ENCODE data around the gene ZNF883.

DNA sequence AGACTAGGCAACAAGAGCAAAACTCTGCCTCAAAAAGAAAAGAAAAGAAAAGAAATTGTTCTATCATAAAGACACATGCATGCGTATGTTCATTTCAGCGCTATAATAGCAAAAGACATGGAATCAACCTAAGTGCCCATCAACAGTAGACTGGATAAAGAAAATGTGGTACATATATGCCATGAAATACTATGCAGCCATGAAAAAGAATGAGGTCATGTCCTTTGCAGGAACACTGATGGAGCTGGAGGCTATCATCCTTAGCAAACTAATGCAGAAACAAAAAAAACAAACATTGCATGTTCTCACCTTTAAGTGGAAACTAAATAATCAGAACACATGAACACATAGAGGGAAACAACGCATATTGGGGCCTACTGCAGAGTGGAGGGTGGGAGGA, 6.3 kb upstream of the ZNF883 start:
- TF ChIP-seq, protein P1, sequence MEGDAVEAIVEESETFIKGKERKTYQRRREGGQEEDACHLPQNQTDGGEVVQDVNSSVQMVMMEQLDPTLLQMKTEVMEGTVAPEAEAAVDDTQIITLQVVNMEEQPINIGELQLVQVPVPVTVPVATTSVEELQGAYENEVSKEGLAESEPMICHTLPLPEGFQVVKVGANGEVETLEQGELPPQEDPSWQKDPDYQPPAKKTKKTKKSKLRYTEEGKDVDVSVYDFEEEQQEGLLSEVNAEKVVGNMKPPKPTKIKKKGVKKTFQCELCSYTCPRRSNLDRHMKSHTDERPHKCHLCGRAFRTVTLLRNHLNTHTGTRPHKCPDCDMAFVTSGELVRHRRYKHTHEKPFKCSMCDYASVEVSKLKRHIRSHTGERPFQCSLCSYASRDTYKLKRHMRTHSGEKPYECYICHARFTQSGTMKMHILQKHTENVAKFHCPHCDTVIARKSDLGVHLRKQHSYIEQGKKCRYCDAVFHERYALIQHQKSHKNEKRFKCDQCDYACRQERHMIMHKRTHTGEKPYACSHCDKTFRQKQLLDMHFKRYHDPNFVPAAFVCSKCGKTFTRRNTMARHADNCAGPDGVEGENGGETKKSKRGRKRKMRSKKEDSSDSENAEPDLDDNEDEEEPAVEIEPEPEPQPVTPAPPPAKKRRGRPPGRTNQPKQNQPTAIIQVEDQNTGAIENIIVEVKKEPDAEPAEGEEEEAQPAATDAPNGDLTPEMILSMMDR (IDR thresholded peaks at IDR 0.05; ENCODE audit: insufficient read depth, low read length), result no peak
- TF ChIP-seq POLR2AphosphoS5 (IDR thresholded peaks at IDR 0.05; ENCODE audit: low read depth), result no peak
- TF ChIP-seq, protein P2, sequence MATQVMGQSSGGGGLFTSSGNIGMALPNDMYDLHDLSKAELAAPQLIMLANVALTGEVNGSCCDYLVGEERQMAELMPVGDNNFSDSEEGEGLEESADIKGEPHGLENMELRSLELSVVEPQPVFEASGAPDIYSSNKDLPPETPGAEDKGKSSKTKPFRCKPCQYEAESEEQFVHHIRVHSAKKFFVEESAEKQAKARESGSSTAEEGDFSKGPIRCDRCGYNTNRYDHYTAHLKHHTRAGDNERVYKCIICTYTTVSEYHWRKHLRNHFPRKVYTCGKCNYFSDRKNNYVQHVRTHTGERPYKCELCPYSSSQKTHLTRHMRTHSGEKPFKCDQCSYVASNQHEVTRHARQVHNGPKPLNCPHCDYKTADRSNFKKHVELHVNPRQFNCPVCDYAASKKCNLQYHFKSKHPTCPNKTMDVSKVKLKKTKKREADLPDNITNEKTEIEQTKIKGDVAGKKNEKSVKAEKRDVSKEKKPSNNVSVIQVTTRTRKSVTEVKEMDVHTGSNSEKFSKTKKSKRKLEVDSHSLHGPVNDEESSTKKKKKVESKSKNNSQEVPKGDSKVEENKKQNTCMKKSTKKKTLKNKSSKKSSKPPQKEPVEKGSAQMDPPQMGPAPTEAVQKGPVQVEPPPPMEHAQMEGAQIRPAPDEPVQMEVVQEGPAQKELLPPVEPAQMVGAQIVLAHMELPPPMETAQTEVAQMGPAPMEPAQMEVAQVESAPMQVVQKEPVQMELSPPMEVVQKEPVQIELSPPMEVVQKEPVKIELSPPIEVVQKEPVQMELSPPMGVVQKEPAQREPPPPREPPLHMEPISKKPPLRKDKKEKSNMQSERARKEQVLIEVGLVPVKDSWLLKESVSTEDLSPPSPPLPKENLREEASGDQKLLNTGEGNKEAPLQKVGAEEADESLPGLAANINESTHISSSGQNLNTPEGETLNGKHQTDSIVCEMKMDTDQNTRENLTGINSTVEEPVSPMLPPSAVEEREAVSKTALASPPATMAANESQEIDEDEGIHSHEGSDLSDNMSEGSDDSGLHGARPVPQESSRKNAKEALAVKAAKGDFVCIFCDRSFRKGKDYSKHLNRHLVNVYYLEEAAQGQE (IDR thresholded peaks at IDR 0.05; ENCODE audit: insufficient replicate concordance, low read depth), result no peak
